HG03469 (cell line): Measurements from ENCODE around the gene ATP10A.
"Not testable (repeated sequence)": the region's sequence is repeated elsewhere in the genome, so short reads cannot be mapped to it uniquely, and the experiment has no call there.

Experiments used
- ATAC-seq: cut with Tn5 transposase; IDR thresholded peaks from one replicate; pipeline ENCODE4 v1.9.1; 2021; ENCODE audit warnings: mild to moderate bottlenecking, moderate library complexity, moderate number of reproducible peaks; ENCODE audit not compliant: unreplicated experiment

ATP10A gene

GRCh38 chr15:25886498-25887140, 23.5 kb upstream of the ATP10A start:
- no peak for ATAC-seq

GRCh38 chr15:25884370-25884769, 21.2 kb upstream of the ATP10A start:
- ATAC-seq, result no peak

- ATAC-seq, result no peak
Measured at GRCh38 chr15:25883463-25884259, 20.5 kb upstream of the ATP10A start.

GRCh38 chr15:25882466-25882865, 19.3 kb upstream of the ATP10A start:
- ATAC-seq, result no peak

- not testable (repeated sequence) for ATAC-seq
Measured at GRCh38 chr15:25880877-25881276, 17.8 kb upstream of the ATP10A start.

- ATAC-seq, result no peak
Measured at GRCh38 chr15:25880411-25880810, 17.3 kb upstream of the ATP10A start.

- ATAC-seq, result no peak
Measured at GRCh38 chr15:25879438-25879837, 16.3 kb upstream of the ATP10A start.

GRCh38 chr15:25877681-25878080, 14.6 kb upstream of the ATP10A start:
- no peak for ATAC-seq

- ATAC-seq, result no peak
Measured at GRCh38 chr15:25876231-25877140, 13.4 kb upstream of the ATP10A start.

- ATAC-seq, result no peak
Measured at GRCh38 chr15:25875566-25875965, 12.4 kb upstream of the ATP10A start.

GRCh38 chr15:25874379-25874778, 11.3 kb upstream of the ATP10A start:
- ATAC-seq, result no peak

GRCh38 chr15:25871403-25871802, 8.3 kb upstream of the ATP10A start:
- ATAC-seq, result no peak

GRCh38 chr15:25870938-25871337, 7.8 kb upstream of the ATP10A start:
- ATAC-seq, result no peak

- ATAC-seq, result no peak
Measured at GRCh38 chr15:25869701-25870100, 6.6 kb upstream of the ATP10A start.

GRCh38 chr15:25866874-25867273, 3.7 kb upstream of the ATP10A start:
- no peak for ATAC-seq

- ATAC-seq, result no peak
Measured at GRCh38 chr15:25866251-25866650, 3.1 kb upstream of the ATP10A start.

GRCh38 chr15:25864966-25865365, 1.8 kb upstream of the ATP10A start:
- ATAC-seq, result no peak

GRCh38 chr15:25863968-25864580, 947 bp upstream of the ATP10A start:
- ATAC-seq, result no peak

- ATAC-seq, result no peak
Measured at GRCh38 chr15:25862472-25863110, 536 bp downstream of the ATP10A start.

- no peak for ATAC-seq
Measured at GRCh38 chr15:25862071-25862471, 1.1 kb downstream of the ATP10A start.
